HepG2 (cell line): ENCODE measurements around the gene B9D2. TPM values are rescaled to one million over a fixed set of nuclear protein-coding genes. Genes with fewer than 3 reads are reported as not detected.

Source experiments
- AGO1 ChIP-seq: fragments of 200-400 bp; formaldehyde crosslinking; IDR thresholded peaks from 2 replicates; pipeline ENCODE4 v1.6.1; 2017; ENCODE audit warnings: mild to moderate bottlenecking, low read depth, low read length, moderate library complexity; ENCODE audit not compliant: poor library complexity, severe bottlenecking
- ARID2 ChIP-seq: sonication (generic); formaldehyde crosslinking; IDR thresholded peaks from 2 replicates; pipeline ENCODE4 v1.8.1; 2022; ENCODE audit warnings: mild to moderate bottlenecking, missing genetic modification reagents, borderline replicate concordance
- BCL3 ChIP-seq: sonication (generic); formaldehyde crosslinking; IDR thresholded peaks from 2 replicates; pipeline ENCODE4 v1.5.1; 2020; ENCODE audit warnings: mild to moderate bottlenecking, missing genetic modification reagents, moderate library complexity
- CENPT ChIP-seq: sonication (generic); formaldehyde crosslinking; IDR thresholded peaks from 2 replicates; pipeline ENCODE4 v1.8.0; 2022; ENCODE audit warnings: low read depth, mild to moderate bottlenecking, moderate library complexity, missing genetic modification reagents
- CSRNP2 ChIP-seq: sonication (generic); formaldehyde crosslinking; conservative IDR thresholded peaks from 2 replicates; pipeline ENCODE4 v1.8.0; 2022; ENCODE audit warnings: low read depth, missing genetic modification reagents
- DNMT3B ChIP-seq: conservative IDR thresholded peaks from 2 replicates; pipeline ENCODE4 v1.6.1; 2016; ENCODE audit warnings: missing biosample characterization, control low read depth
- GATAD2A ChIP-seq: IDR thresholded peaks from 2 replicates; pipeline ENCODE4 v1.6.1; 2016
- GTF3A ChIP-seq: sonication (generic); formaldehyde crosslinking; conservative IDR thresholded peaks from 2 replicates; pipeline ENCODE4 v1.4.0; 2020; ENCODE audit warnings: mild to moderate bottlenecking, missing genetic modification reagents
- JARID2 ChIP-seq: sonication (generic); formaldehyde crosslinking; IDR thresholded peaks from 2 replicates; pipeline ENCODE4 v1.8.1; 2023; ENCODE audit warnings: missing genetic modification reagents, inconsistent platforms; ENCODE audit not compliant: insufficient replicate concordance
- MAF1 ChIP-seq: sonication (generic); formaldehyde crosslinking; IDR thresholded peaks from 2 replicates; pipeline ENCODE4 v1.5.0; 2020; ENCODE audit warnings: missing genetic modification reagents, borderline replicate concordance
- MTERF4 ChIP-seq: sonication (generic); formaldehyde crosslinking; IDR thresholded peaks from 2 replicates; pipeline ENCODE4 v1.8.0; 2023; ENCODE audit warnings: mild to moderate bottlenecking, missing genetic modification reagents
- MXD4 ChIP-seq: IDR thresholded peaks from 2 replicates; pipeline ENCODE4 v1.6.1; 2016; ENCODE audit warnings: mild to moderate bottlenecking, missing biosample characterization, missing genetic modification reagents
- MYC ChIP-seq: sonication (generic); formaldehyde crosslinking; IDR thresholded peaks from 2 replicates; pipeline ENCODE4 v1.9.0; 2021; ENCODE audit warnings: missing genetic modification reagents, borderline replicate concordance
- NR0B2 ChIP-seq: sonication (generic); formaldehyde crosslinking; IDR thresholded peaks from 2 replicates; pipeline ENCODE4 v1.4.0; 2020; ENCODE audit warnings: mild to moderate bottlenecking, missing genetic modification reagents
- PAXIP1 ChIP-seq: sonication (generic); formaldehyde crosslinking; conservative IDR thresholded peaks from 2 replicates; pipeline ENCODE4 v1.4.0; 2020; ENCODE audit warnings: mild to moderate bottlenecking, missing genetic modification reagents, moderate library complexity
- SMAD9 ChIP-seq: sonication (generic); formaldehyde crosslinking; IDR thresholded peaks from 2 replicates; pipeline ENCODE4 v1.5.1; 2020; ENCODE audit warnings: mild to moderate bottlenecking, missing genetic modification reagents
- ZMYM4 ChIP-seq: sonication (generic); formaldehyde crosslinking; IDR thresholded peaks from 2 replicates; pipeline ENCODE4 v1.8.1; 2023; ENCODE audit warnings: mild to moderate bottlenecking, missing genetic modification reagents
- ZNF350 ChIP-seq: sonication (generic); formaldehyde crosslinking; IDR thresholded peaks from 2 replicates; pipeline ENCODE4 v1.4.0; 2020; ENCODE audit warnings: mild to moderate bottlenecking, low read depth, missing genetic modification reagents, borderline replicate concordance
- ZNF563 ChIP-seq: sonication (generic); formaldehyde crosslinking; IDR thresholded peaks from 2 replicates; pipeline ENCODE4 v1.8.0; 2022; ENCODE audit warnings: mild to moderate bottlenecking, moderate library complexity, missing genetic modification reagents
- ZNF75D ChIP-seq: sonication (generic); formaldehyde crosslinking; IDR thresholded peaks from 2 replicates; pipeline ENCODE4 v1.8.1; 2023; ENCODE audit warnings: missing genetic modification reagents, mild to moderate bottlenecking, borderline replicate concordance
- ZSCAN20 ChIP-seq: sonication (generic); formaldehyde crosslinking; IDR thresholded peaks from 2 replicates; pipeline ENCODE4 v1.4.0; 2020; ENCODE audit warnings: missing genetic modification reagents, mild to moderate bottlenecking, borderline replicate concordance
- polyA plus RNA-seq, 8 experiments: library from polyadenylated mRNA; depleted of rRNA in 3 of 8; stranded (reverse) in 7 of 8; unstranded in 1 of 8; fragments of >200 nt; fragmentation: Illumina TruSeq in 4 of 8; extraction: Trizol in 4 of 8; gene quantifications; 2 replicates each; pipeline versions ENCODE4 v1.2.1 to v1.2.3, GENCODE V29; 2011 to 2016; ENCODE audit warnings: low read depth in 4 of 8, missing spikeins in 1 of 8, mixed read lengths in 1 of 8; ENCODE audit not compliant: insufficient read depth in 1 of 8
- total RNA-seq, 5 experiments: library from RNA; depleted of rRNA; stranded (reverse); fragments of >200 nt; fragmentation: Illumina TruSeq; extraction: Trizol; gene quantifications; 2 replicates each; pipeline ENCODE4 v1.2.3, GENCODE V29; 2016; ENCODE audit warnings: low read depth in 1 of 5

The B9D2 gene
- total and polyA plus RNA-seq, 2 of the 13 experiments (the other 11 are each of a cell fraction or from before 2014, with no cell fraction given) = 3.1 to 4.4 TPM

GRCh38 chr19:41376241-41376997 is 12.5 kb upstream of the B9D2 start, which contains the start of gene TMEM91 (continued):
- peak; percentile 8; the same call in 1 of the 2 replicates for TF ChIP-seq PAXIP1
- TF ChIP-seq BCL3 (CRISPR knock-in tag) = peak; percentile 44; the same call in 1 of the 2 replicates
- no peak for TF ChIP-seq ZNF563 (CRISPR knock-in tag)
- TF ChIP-seq ZMYM4 = no peak
- TF ChIP-seq ARID2 (CRISPR knock-in tag) = no peak
- TF ChIP-seq JARID2 (CRISPR knock-in tag) = no peak
- peak; percentile 89 for TF ChIP-seq AGO1
- no peak for TF ChIP-seq CENPT (CRISPR knock-in tag)
- no peak for TF ChIP-seq GTF3A (CRISPR knock-in tag)
- TF ChIP-seq MAF1 (CRISPR knock-in tag) = no peak
- peak; percentile 30; the same call in 1 of the 2 replicates for TF ChIP-seq ZNF350 (CRISPR knock-in tag)
- no peak for TF ChIP-seq ZNF75D (CRISPR knock-in tag)
- no peak for TF ChIP-seq MTERF4
- TF ChIP-seq DNMT3B = no peak
- no peak for TF ChIP-seq SMAD9 (CRISPR knock-in tag)
- TF ChIP-seq CSRNP2 (CRISPR knock-in tag) = no peak
- no peak for TF ChIP-seq NR0B2 (CRISPR knock-in tag)
- TF ChIP-seq GATAD2A = 0 out of 2 replicates have a peak, but pooled peaks have one; percentile 33
- TF ChIP-seq ZSCAN20 = no peak
- no peak; the same call in 1 of the 2 replicates for TF ChIP-seq MYC (CRISPR knock-in tag)
- TF ChIP-seq MXD4 = no peak
